GM18868 (cell line): ENCODE measurements around the gene CCNE1.
A peak's percentile ranks its signal among the peaks of the same experiment; 100 is the strongest.

Experiments
- ATAC-seq: cut with Tn5 transposase; IDR thresholded peaks from one replicate; pipeline ENCODE4 v1.9.1; 2021; ENCODE audit warnings: mild to moderate bottlenecking, moderate library complexity; ENCODE audit not compliant: unreplicated experiment

The CCNE1 gene

DNA sequence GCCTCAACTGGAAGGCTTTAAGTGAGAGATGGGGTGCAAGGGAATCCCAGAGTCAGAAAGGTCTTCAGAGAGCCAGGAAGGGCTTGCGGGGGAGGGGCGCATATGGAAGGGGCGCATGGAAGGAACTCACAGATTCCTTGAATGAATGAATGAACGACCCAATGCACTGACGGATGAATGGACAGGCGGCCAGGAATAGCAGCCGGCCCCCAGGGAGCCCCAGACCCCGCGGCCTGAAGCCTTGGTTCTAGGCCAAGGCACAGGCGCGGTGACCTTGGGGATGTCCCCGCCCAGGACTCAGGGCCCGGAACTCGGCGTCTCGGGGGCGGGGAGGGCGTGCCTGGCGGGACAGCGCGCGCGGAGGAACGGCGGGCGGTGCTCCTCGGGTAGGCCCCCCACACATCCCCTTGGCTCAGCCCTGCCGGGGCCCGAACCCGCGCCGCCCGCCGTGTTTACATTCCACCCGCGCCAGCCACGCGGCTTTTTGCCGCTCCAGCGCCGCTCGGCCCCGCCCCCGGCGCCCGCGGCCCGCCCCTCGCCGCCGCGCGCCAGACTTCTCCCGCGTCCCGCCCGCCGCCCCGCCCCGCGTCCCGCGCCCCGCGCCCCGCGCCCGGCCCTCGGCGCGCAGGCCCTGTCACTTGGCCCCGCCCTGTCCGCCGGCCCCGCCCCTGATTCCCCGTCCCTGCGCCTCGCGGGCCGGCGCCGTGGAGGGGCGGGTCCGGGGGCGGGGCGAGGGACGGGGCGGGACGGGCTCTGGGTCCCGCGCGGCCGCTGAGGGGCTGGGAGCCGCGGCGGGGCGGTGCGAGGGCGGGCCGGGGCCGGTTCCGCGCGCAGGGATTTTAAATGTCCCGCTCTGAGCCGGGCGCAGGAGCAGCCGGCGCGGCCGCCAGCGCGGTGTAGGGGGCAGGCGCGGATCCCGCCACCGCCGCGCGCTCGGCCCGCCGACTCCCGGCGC, at the start of gene CCNE1:
Gene CCNE1, plus strand, starts transcription at position 867 of the 955 bp plus-strand sequence. CDS start 565 bp downstream, outside the sequence.
- peak; percentile 84 for ATAC-seq

DNA sequence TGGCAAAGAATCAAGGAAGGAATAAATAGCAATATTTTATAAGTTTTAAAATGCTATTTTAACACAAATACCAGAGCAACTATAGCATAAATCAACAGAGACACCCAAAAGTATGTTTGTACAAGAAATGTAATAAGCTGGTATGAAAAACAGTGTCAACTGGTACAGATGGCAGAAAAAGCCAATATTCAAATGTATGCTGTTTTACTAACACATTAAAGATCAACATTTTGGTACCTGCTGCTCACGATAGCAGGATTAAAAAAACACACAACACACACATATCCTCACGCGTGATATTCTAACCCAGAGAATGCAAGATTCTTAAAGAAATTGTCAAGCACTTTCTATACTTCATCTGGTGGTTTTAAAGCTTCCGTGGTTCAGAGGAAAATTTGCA, 48.6 kb upstream of the CCNE1 start:
- no peak for ATAC-seq

DNA sequence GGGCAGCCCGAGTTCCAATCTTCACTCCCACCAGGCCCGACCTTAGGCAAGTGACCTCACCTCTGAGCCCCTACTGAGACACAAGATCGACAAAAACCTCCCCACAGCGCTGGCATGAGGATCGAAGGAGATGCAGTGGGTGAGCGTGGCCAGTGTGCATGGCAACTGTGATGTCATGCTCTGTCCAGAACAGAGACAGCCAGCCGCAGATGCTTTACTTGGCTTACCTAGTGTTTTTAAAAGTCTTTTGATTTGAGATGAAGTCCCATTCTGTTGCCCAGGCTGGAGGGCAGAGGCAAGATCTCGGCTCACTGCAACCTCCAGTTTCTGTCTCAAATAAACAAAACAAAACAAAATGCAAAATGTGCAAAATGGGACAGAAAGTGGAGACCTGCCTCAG, 47.4 kb upstream of the CCNE1 start:
- no peak for ATAC-seq

DNA sequence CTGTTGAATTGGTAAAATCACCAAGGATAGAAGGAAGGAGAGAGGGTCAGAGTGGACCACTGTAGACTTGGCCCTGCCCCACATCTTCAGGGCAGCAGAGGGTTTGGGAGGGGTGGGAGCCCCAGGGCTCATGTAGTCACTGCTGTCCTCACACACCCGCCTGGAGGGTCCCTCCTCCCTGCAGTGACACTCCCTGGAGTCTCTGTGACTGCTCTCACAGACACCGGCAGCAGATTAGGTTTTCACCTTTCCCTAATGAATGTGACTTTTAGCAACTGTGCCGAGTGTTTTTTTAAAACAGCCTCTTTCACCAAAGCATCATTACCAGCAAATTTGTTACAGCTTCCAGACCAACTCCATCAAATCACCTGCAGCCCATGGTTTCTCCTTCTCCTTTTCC, 45.7 kb upstream of the CCNE1 start:
- no peak for ATAC-seq

DNA sequence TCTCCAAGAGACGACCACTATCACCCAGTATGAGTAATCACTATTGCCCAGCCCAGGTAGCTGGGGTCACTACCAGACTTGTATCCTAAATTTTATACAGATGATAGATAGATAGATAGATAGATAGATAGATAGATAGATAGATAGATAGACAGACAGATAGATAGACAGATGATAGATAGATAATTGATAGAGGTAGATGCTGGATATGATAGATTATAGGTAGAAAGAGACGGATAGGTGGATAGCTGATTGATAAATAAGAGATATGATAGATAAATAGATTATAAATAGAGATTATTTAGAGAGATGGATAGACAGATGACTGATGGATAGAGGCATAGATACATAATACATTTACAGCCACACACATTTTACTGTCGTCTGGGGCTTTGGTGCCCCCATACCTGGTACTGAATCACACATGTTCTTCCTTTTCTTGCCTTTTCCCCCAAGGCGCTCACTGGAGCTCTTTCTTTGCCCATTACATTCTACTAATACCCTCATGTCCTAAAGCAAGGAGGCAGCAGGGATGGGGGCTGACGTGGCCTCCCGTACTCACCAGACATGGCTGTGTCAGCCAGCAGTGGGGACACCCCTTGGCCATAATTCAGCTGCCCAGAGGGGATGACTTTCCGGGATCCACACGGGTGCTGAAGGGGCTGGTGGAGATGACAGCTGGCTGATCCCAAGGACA, 44.6 kb upstream of the CCNE1 start:
- no peak for ATAC-seq

DNA sequence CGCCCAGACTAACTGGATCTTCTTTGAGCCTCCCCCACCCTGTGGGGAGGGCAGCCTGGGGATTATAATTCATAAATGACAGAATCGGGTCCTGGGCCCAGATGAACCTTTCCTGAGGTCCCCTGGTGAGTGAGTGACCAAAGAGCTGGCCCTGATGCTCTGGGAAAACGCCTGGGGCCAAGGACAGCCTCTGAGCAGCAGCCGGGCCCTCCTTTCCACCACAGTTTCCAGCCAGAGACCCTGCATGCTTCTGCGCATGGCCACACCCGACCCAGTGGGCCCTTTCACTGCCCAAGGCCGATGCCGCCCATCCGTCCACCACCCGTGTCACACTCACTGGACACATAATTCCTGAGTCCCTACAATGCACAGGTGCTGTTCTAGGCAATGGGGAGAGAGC, 43.6 kb upstream of the CCNE1 start:
- ATAC-seq, result no peak

DNA sequence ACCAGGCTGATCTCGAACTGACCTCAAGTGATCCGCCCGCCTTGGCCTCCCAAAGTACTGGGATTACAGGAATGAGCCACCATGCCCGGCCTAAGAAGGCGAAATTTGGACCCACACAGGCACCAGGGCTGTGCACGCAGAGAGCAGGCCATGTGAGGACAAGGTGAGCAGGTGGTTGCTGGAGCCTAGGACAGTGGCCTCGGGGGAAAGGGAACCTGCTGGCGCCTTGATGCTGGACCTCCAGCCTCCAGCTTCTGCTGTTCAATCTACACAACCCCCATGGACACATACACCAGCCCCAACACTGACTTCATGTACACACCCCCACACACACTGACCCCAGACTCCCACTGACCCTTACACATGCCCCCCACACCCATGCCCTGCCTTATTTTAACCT, 41.8 kb upstream of the CCNE1 start:
- no peak for ATAC-seq

DNA sequence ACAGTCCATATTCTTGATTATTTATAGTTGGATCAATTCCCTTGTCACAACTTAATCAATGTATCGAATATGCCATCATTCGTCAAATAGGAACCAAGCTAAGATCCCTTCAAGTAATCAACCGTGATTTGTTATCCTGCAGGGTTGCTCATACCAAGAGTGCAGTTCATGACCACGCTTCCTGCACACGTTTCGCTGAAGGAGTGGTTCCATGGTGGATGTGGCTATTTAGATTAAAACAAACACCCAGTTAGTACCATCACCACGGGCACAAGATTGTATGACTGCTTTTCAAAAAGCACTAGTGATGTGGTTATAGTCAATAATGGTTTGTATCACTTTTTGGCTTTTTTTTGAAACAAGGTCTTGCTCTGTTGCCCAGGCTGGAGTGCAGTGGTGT, 41.1 kb upstream of the CCNE1 start:
- ATAC-seq, result no peak

DNA sequence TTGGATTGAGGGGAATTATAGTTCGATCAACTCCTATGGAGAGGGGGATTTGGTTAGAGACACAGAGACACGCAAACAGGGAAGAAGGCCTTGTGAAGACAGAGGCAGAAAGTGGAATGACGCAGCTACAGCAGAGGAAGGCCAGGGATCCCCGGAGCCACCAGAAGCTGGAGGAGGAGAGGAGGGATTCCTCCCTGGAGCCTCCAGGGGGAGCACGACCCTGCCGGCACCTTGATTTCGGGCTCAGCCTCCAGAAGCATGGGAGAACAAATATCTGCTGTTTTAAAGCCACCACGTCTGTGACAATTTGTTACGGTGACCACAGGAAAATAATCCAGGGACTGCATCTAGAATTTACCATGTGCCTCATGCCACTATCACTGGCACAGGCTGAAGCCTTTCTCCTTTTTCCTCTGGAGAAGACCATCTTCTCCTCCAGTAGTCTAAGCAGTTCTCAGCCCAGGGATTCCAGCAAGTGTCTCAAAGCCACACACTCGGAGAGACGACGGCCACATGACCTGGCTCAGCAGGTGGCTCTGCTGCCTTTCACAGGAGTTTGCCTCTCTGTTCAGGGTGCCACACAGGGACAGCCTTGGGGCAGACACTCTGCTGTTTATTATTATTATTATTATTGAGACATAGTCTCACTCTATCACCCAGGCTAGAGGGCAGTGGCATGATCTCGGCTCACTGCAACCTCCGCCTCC, 39.9 kb upstream of the CCNE1 start:
- ATAC-seq, result no peak

DNA sequence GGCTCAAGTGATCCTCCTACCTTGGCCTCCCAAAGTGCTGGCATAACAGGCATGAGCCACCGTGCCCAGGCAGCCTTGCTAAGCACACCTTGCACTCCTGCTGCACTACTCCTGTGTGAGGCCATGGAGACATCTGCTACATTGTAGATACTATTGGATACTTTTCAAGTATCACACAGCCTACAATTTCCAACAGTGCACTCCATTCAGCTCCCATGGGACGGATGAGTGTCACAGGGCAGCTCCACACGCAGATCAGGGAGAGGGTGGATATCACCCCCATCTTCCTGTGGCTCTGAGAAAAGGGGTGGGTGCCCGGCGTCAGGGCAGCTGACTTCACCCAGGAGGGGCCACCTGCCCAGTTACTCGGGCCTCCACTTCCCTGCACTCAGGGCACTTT, 39.1 kb upstream of the CCNE1 start:
- ATAC-seq, result no peak

DNA sequence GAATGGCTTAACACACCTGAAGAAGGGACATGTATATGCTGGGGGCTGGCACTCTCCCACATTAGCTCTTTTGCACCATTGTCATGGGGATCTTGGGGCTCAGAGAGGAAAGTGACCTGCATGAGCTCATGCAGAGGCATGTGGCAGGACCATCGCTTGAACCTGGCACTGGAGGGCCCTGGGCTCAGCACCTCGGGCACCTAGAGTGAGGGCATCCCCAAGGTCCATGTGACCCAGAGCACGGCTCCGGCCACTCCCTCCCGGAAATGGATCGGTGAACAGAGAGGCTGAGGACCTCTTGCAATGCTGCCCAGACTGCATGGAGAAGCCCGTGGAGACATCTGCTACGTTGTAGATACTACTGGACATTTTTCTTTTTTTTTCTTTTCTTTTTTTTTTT, 38.6 kb upstream of the CCNE1 start:
- ATAC-seq, result no peak

DNA sequence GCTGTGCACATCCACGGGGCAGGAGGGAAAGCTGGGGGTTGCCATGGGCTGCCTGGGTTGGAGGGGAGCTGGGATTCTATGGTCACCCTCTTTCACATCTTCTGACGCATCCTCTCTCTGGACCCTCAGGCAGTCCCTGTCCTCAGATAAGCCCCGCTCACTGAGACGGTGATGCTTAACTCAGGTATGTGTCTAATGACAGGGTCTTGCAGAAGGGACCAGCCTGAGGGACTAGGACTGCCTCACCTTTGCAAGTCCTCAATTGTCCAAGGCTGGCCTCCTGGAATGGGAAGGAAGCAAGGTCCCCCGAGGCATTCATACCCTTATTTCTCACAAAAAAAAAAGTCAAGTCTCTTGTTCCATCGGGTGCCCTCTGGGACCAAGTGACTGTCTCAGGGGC, 37.7 kb upstream of the CCNE1 start:
- ATAC-seq, result no peak

DNA sequence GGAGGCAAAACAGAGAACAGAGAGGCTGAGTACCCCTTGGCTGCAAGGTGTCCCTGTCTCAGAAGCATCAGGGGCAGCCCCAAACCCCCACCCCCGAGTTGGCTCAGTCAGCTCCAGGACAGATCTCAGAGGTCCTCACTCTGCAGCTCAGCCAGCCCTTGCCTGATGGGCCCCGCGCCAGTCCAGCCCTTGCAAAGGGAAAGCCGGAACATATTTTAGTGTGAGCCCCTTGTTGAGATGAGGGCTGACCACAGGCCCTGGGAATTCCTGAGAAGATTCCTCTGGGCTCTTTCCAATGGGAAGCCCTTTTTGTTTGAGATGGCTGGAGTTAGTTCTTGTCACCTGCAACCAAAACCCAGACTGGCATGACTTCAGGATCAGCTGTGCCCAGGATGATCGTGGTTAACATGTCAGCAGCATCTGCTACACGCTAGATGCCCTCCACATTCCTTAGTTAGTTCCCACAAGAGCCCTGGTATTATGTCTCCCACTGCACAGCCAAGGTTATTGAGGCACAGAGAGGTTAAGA, 33.9 kb upstream of the CCNE1 start:
- no peak for ATAC-seq

DNA sequence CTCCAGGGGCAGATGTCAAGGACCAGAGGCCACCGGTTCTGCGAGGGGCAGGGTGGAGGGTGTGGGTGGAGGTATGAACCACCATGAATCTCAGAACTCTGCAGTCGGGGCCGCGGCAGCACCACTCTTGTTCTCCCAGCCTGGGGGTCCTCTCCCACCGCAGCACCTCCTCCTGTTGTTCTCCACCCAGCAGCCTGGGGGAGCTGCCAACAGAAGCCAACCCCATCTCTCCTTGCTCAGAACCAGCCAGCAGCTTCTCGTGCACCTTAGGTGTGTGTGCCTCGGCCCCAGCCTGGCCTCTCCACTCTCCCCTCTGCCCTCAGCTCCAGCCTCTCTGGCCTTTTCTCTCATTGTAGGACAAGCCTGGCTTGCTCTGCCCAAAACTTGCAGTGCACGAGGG, 31.9 kb upstream of the CCNE1 start:
- ATAC-seq, result no peak

DNA sequence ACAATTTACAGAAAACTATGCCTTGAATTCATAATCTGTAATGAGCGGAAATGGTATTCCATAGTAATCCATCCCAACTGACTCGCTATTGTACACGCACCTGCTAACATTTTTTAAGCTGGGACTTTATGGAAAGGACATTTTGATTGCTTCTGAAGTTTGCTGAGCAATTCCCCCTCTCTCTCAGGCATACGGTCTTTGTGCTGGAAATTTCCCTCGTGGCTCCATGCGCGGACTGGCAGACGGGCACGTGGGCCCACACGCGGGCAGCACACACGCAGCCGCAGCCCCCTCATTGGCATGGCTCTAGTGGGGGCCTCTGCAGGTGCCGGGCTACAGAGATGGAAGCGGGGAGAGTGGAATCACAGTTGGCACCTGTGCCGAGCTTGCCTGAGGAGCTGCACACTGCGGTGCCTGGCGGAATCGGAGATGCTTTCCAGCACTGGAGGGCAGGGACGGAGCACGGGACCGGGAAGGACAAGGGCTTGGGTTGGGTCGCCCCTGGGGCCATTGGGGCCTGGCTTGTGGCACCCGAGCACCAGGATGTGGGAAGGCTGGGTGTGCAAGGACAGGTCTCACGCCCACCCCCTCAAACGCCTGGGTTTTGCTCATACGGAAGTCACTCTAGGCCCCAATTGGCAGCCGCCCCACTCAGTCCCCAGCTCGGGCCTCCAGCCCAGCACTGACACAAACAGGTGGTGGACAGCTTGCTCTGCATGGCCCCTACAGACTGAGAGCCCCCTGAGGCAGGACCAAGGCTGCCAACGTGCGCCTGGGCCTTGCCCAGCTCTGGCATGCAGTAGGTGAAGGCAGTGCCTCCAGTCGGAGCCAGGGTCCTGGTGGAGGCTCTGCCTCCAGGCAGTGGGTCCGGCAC, 30.2 kb upstream of the CCNE1 start:
- no peak for ATAC-seq

DNA sequence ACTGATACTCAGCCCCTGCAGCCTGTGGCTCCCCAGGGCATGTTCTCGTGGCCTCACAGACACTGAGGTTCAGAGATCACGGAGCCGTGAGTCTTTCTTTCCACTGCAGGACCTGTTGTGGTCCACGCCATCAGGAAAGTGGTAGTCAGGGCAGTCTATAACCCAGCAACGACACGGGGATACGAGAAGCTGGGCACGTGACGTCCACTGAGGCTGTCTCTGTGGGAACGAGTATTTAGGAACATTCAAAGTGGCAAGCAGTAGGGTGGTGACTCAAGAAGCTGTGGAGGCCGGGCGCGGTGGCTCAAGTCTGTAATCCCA, 29.6 kb upstream of the CCNE1 start:
- no peak for ATAC-seq

DNA sequence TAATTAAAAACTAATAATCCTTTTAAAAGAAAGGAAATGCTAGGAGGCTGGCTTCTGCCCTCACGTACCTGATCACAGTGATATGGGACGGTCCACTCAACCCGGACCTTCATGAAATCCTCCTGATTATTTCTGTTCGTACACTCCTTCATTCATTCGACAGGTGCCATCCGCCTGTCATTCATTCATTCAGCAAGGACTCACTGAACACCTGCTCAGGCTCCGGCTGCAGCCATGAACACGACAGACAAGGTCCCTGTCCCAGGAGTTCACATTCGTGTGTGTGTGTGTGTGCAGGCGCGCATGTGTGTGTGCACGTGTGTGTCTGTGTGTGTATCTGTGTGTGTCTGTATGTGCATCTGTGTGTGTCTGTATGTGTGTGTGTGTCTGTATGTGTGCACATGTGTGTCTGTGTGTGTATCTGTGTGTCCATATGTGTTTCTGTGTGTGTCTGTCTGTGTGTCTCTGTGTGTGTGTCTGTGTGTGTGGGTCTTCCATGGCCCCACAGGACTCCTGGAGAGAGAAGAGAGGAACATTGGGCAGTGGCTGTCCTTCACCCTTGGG, 28.1 kb upstream of the CCNE1 start:
- no peak for ATAC-seq

DNA sequence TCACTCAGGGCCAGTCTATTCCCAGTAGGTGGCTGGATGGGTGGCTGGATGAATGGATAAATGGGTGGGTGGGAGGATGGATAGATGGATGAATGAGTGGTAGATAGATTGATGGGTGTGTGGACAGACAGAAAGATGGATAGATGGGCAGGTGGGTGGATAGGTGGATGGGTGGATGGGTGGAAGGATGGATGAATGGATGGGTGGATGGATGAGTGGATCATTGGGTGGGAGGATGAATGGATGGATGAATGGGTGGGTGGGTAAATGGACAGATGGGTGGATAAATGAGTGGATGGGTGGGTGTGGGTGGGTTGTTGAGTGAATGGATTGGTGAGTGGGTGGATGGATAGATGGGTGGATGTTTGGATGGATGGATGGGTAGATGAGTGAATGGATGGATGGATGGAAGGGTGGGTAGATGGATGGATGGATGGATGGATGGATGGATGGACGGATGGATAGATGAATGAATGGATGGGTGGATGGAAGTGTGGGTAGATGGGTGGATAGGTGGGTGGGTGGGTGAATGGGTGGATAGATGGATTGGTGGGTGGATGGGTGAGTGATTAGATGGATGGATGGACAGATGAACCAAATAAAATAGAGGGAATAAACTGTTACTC, 27.1 kb upstream of the CCNE1 start:
- ATAC-seq, result no peak

DNA sequence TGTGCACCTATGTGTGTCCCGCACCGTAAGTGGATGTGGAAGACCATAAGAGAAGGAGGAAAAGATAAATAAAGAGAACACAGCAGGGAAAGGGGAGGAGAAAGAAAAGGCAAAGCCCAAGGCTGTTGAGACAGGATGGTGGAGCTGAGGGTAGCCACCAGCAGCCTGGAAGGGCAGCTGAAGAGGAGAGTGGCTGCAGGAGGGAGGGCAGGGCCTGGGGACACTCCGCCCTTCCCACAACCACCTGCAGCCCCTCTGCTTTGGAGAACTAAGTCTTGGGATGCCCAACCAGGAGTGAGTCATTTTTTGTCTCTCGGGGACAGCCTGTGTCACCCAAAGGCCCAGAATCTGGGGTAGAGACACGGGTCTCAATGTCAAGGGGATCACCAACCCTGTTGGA, 26.4 kb upstream of the CCNE1 start:
- ATAC-seq, result no peak
